MM.1S (cell line): ENCODE measurements around the gene COL2A1.

Experiments used
- DNase-seq: peaks from one replicate; pipeline ENCODE4 v3.0.0-alpha.2; 2015
- H2AFZ ChIP-seq: fragments of 300-600 bp; sonication (generic); 2 replicates; pipeline ENCODE4 v1.6.0; 2016; ENCODE audit warnings: antibody characterized with exemption, low read length
- H3F3A ChIP-seq: fragments of 300-600 bp; sonication (generic); 2 replicates; pipeline ENCODE4 v1.6.1; 2016; ENCODE audit warnings: mild to moderate bottlenecking, antibody characterized with exemption, low read length, moderate library complexity, mixed read lengths; ENCODE audit not compliant: insufficient read depth
- H3K27ac ChIP-seq: fragments of 300-600 bp; sonication (generic); 2 replicates; pipeline ENCODE4 v1.5.1; 2016; ENCODE audit warnings: mild to moderate bottlenecking, low read length
- H3K27me3 ChIP-seq: fragments of 300-600 bp; sonication (generic); replicated peaks from 2 replicates; pipeline ENCODE4 v1.6.0; 2016; ENCODE audit warnings: low read length; ENCODE audit not compliant: insufficient read depth
- H3K36me3 ChIP-seq: fragments of 300-600 bp; sonication (generic); replicated peaks from 2 replicates; pipeline ENCODE4 v1.6.1; 2016; ENCODE audit warnings: mild to moderate bottlenecking, low read length, mixed read lengths; ENCODE audit not compliant: insufficient read depth
- H3K4me1 ChIP-seq: fragments of 300-600 bp; sonication (generic); 2 replicates; pipeline ENCODE4 v1.6.1; 2016; ENCODE audit warnings: low read length, mixed read lengths
- H3K4me2 ChIP-seq: fragments of 300-600 bp; sonication (generic); 2 replicates; pipeline ENCODE4 v1.6.0; 2016; ENCODE audit warnings: low read depth, low read length
- H3K4me3 ChIP-seq: fragments of 300-600 bp; sonication (generic); 2 replicates; pipeline ENCODE4 v1.5.1; 2016; ENCODE audit warnings: low read length, mixed read lengths
- H3K79me2 ChIP-seq: fragments of 300-600 bp; sonication (generic); 2 replicates; pipeline ENCODE4 v1.6.1; 2016; ENCODE audit warnings: mixed run types, low read length, mixed read lengths
- H3K9ac ChIP-seq: fragments of 300-600 bp; sonication (generic); 2 replicates; pipeline ENCODE4 v1.6.1; 2016; ENCODE audit warnings: low read length, mixed read lengths
- H3K9me2 ChIP-seq: fragments of 300-600 bp; sonication (generic); replicated peaks from 2 replicates; pipeline ENCODE4 v1.6.1; 2016; ENCODE audit warnings: mild to moderate bottlenecking, low read length, mixed read lengths; ENCODE audit not compliant: insufficient read depth
- H3K9me3 ChIP-seq: fragments of 300-600 bp; sonication (generic); replicated peaks from 2 replicates; pipeline ENCODE4 v1.6.1; 2016; ENCODE audit warnings: mild to moderate bottlenecking, low read length, mixed read lengths; ENCODE audit not compliant: insufficient read depth
- H4K20me1 ChIP-seq: fragments of 300-600 bp; sonication (generic); 2 replicates; pipeline ENCODE4 v1.6.1; 2016; ENCODE audit warnings: mild to moderate bottlenecking, low read length, moderate library complexity, mixed read lengths; ENCODE audit not compliant: insufficient read depth
- CTCF ChIP-seq: fragments of 300-600 bp; sonication (generic); IDR thresholded peaks from 2 replicates; pipeline ENCODE4 v1.5.1; 2016; ENCODE audit warnings: antibody characterized with exemption, low read length, mixed read lengths
- EZH2 ChIP-seq: fragments of 300-600 bp; sonication (generic); optimal IDR thresholded peaks from 2 replicates; pipeline ENCODE3; 2017; ENCODE audit warnings: low read depth, mild to moderate bottlenecking, antibody characterized with exemption, low read length, mixed read lengths
- EZH2phosphoT487 ChIP-seq: fragments of 300-600 bp; sonication (generic); IDR thresholded peaks from 2 replicates; pipeline ENCODE4 v1.6.1; 2018; ENCODE audit warnings: antibody characterized with exemption, low read length

COL2A1 gene

GRCh38 chr12:47972895-47973294, 31.4 kb downstream of the COL2A1 start:
- TF ChIP-seq CTCF (no peak), EZH2phosphoT487 (no peak), EZH2 (no peak)
- H3K9me3 ChIP-seq = no peaks in the 10 kb centered on the region

GRCh38 chr12:47970843-47971242, 33.4 kb downstream of the COL2A1 start:
- Histone ChIP-seq H3K9ac (no peak overlapping the region), H3K79me2 (peaks cover 8% of the 10 kb centered on the region), H3K4me3 (no peak overlapping the region), H3K9me2 (no peaks in the 10 kb centered on the region), H3K27ac (no peak overlapping the region), H3K9me3 (no peaks in the 10 kb centered on the region), H3K4me2 (no peak overlapping the region), H3K27me3 (no peaks in the 10 kb centered on the region), H2AFZ (no peak overlapping the region), H4K20me1 (no peaks in the 10 kb centered on the region), H3K4me1 (no peaks in the 10 kb centered on the region), H3K36me3 (peaks cover 6% of the 10 kb centered on the region; the same call in 1 of the 2 replicates), H3F3A (no peaks in the 10 kb centered on the region)
- DNase-seq = no peak
- no peak for TF ChIP-seq CTCF
- no peak for TF ChIP-seq EZH2
- TF ChIP-seq EZH2phosphoT487 = no peak

More at GRCh38 chr12:47972895-47973294, 31.4 kb downstream of the COL2A1 start:
- no peaks in the 10 kb centered on the region for H3K27me3 ChIP-seq
- H3K4me1 ChIP-seq = no peaks in the 10 kb centered on the region
- no peaks in the 10 kb centered on the region for H4K20me1 ChIP-seq
- no peaks in the 10 kb centered on the region for H3K36me3 ChIP-seq
- no peak overlapping the region for H3K4me3 ChIP-seq
- H3F3A ChIP-seq = no peaks in the 10 kb centered on the region
- H3K27ac ChIP-seq = no peak overlapping the region
- H3K9ac ChIP-seq = no peak overlapping the region
- H3K79me2 ChIP-seq = no peaks in the 10 kb centered on the region
- H2AFZ ChIP-seq = no peak overlapping the region
- H3K4me2 ChIP-seq = no peak overlapping the region
- DNase-seq = no peak
- H3K9me2 ChIP-seq = no peaks in the 10 kb centered on the region

- Histone ChIP-seq H3K27me3 (no peaks in the 10 kb centered on the region), H3K4me1 (peaks cover 3% of the 10 kb centered on the region), H3K4me3 (no peak overlapping the region), H3K4me2 (no peak overlapping the region), H3K36me3 (peaks cover 6% of the 10 kb centered on the region; the same call in 1 of the 2 replicates), H3K9me3 (no peaks in the 10 kb centered on the region), H4K20me1 (no peaks in the 10 kb centered on the region), H3F3A (no peaks in the 10 kb centered on the region), H3K9ac (no peak overlapping the region), H3K9me2 (no peaks in the 10 kb centered on the region), H2AFZ (no peak overlapping the region), H3K27ac (no peak overlapping the region), H3K79me2 (peaks cover 18% of the 10 kb centered on the region)
- no peak for TF ChIP-seq EZH2
- no peak for TF ChIP-seq CTCF
- TF ChIP-seq EZH2phosphoT487 = no peak
- no peak for DNase-seq
These were observed 34.4 kb downstream of the COL2A1 start for GRCh38 chr12:47969845-47970244.
